ENCODE results near the gene CALN1.

CALN1 gene

GRCh38 chr7:72316148-72316547, 96.0 kb downstream of the CALN1 start:
- no peak for DNase-seq (ENCODE audit: low read depth)
- no peak for TF ChIP-seq CTCF (IDR thresholded peaks at IDR 0.05; ENCODE audit: low read depth, low read length, missing control alignments)
- H3K4me3 ChIP-seq (ENCODE audit: low read depth, low read length) = no peak overlapping the region

- no peak for TF ChIP-seq CTCF (IDR thresholded peaks at IDR 0.05; ENCODE audit: low read depth, low read length, missing control alignments)
- DNase-seq (ENCODE audit: low read depth) = no peak
- no peak overlapping the region for H3K4me3 ChIP-seq (ENCODE audit: low read depth, low read length)
Measured at GRCh38 chr7:72313906-72314305, 98.2 kb downstream of the CALN1 start.

- TF ChIP-seq CTCF (IDR thresholded peaks at IDR 0.05; ENCODE audit: low read depth, low read length, missing control alignments) = no peak
- DNase-seq (ENCODE audit: low read depth) = no peak
Measured at GRCh38 chr7:72310301-72310700, 101.8 kb downstream of the CALN1 start.

GRCh38 chr7:72309476-72309875, 102.7 kb downstream of the CALN1 start:
- TF ChIP-seq CTCF (IDR thresholded peaks at IDR 0.05; ENCODE audit: low read depth, low read length, missing control alignments) = no peak
- DNase-seq (ENCODE audit: low read depth) = no peak
- H3K4me3 ChIP-seq (ENCODE audit: low read depth, low read length) = no peak overlapping the region

More at GRCh38 chr7:72310301-72310700, 101.8 kb downstream of the CALN1 start:
- no peak overlapping the region for H3K4me3 ChIP-seq (ENCODE audit: low read depth, low read length)

- no peak for TF ChIP-seq CTCF (IDR thresholded peaks at IDR 0.05; ENCODE audit: low read depth, low read length, missing control alignments)
- DNase-seq (ENCODE audit: low read depth) = no peak
- H3K4me3 ChIP-seq (ENCODE audit: low read depth, low read length) = no peak overlapping the region
Measured at GRCh38 chr7:72308986-72309385, 103.2 kb downstream of the CALN1 start.

- H3K4me3 ChIP-seq (ENCODE audit: low read depth, low read length) = no peak overlapping the region
- TF ChIP-seq CTCF (IDR thresholded peaks at IDR 0.05; ENCODE audit: low read depth, low read length, missing control alignments) = no peak
- DNase-seq (ENCODE audit: low read depth) = no peak
Measured at GRCh38 chr7:72307566-72307965, 104.6 kb downstream of the CALN1 start.

GRCh38 chr7:72298912-72299311, 113.2 kb downstream of the CALN1 start:
- TF ChIP-seq CTCF (IDR thresholded peaks at IDR 0.05; ENCODE audit: low read depth, low read length, missing control alignments) = no peak
- DNase-seq (ENCODE audit: low read depth) = no peak
- H3K4me3 ChIP-seq (ENCODE audit: low read depth, low read length) = no peak overlapping the region
